Endodermal cell (in vitro differentiated cells): ENCODE data around the gene OPN1SW. TPM values are rescaled to one million over a fixed set of nuclear protein-coding genes. Genes with fewer than 3 reads are reported as not detected.

ENCODE experiments used
- DNase-seq: peaks from one replicate; pipeline ENCODE4 v3.0.0-alpha.2; 2017
- H3K27ac ChIP-seq: 2 replicates; pipeline ENCODE4 v1.5.1; 2013; ENCODE audit warnings: mild to moderate bottlenecking, low read depth, low read length, moderate library complexity
- H3K27me3 ChIP-seq: 2 replicates; pipeline ENCODE4 v1.6.1; 2013; ENCODE audit warnings: mild to moderate bottlenecking, low read length, moderate library complexity; ENCODE audit not compliant: insufficient read depth, control insufficient read depth, poor library complexity, severe bottlenecking
- H3K36me3 ChIP-seq: 2 replicates; pipeline ENCODE4 v1.7.0; 2013; ENCODE audit warnings: mild to moderate bottlenecking, low read length, moderate library complexity; ENCODE audit not compliant: control insufficient read depth, insufficient read depth
- H3K4me1 ChIP-seq: one replicate; pipeline ENCODE4 v1.7.0; 2013; ENCODE audit warnings: low read length; ENCODE audit not compliant: control insufficient read depth, insufficient read depth
- H3K4me3 ChIP-seq: 2 replicates; pipeline ENCODE4 v1.5.1; 2013; ENCODE audit warnings: mild to moderate bottlenecking, low read length, moderate library complexity
- H3K9ac ChIP-seq: 2 replicates; pipeline ENCODE4 v1.6.1; 2013; ENCODE audit warnings: mild to moderate bottlenecking, low read length, moderate library complexity; ENCODE audit not compliant: poor library complexity, severe bottlenecking; ENCODE audit errors: extremely low read depth
- H3K9me3 ChIP-seq: 2 replicates; pipeline ENCODE4 v1.6.1; 2013; ENCODE audit warnings: mild to moderate bottlenecking, low read length, moderate library complexity; ENCODE audit not compliant: control insufficient read depth
- H3K27ac Mint-ChIP-seq: 2 replicates; pipeline ENCODE4 v1.8.0; 2020; ENCODE audit warnings: mixed read lengths
- H3K27me3 Mint-ChIP-seq: 2 replicates; pipeline ENCODE4 v1.8.0; 2021; ENCODE audit warnings: mild to moderate bottlenecking, mixed read lengths; ENCODE audit not compliant: insufficient read depth
- H3K36me3 Mint-ChIP-seq: 2 replicates; pipeline ENCODE4 v1.8.0; 2020; ENCODE audit warnings: low read depth, mixed read lengths
- H3K4me1 Mint-ChIP-seq: 2 replicates; pipeline ENCODE4 v1.8.0; 2020; ENCODE audit warnings: mixed read lengths
- H3K4me3 Mint-ChIP-seq: 2 replicates; pipeline ENCODE4 v1.8.0; 2020; ENCODE audit warnings: mild to moderate bottlenecking, moderate library complexity, mixed read lengths
- H3K9me3 Mint-ChIP-seq: 2 replicates; pipeline ENCODE4 v1.8.0; 2020; ENCODE audit warnings: mild to moderate bottlenecking, mixed read lengths
- WGBS, 2 experiments: methylation state at CpG; one replicate each; pipeline versions ENCODE4 v1.1.5 to v1.1.7; 2013; ENCODE audit warnings: missing lambda C conversion rate in 2 of 2, mixed read lengths in 1 of 2; ENCODE audit not compliant: insufficient coverage in 1 of 2, insufficient read length in 1 of 2; 5-methylcytosine and 5-hydroxymethylcytosine counted together
- long read RNA-seq, 4 experiments: library from polyadenylated mRNA in 2 of 4; library from RNA in 1 of 4; library from capped mRNA in 1 of 4; stranded (forward) in 3 of 4; unstranded in 1 of 4; transcript quantifications; one replicate each; pipeline ENCODE4 v2.0.0, GENCODE V29; 2020 to 2021; ENCODE audit warnings: inconsistent platforms in 1 of 4
- polyA plus RNA-seq, 2 experiments: library from polyadenylated mRNA; stranded (reverse); fragments of 50-300 nt; gene quantifications; one replicate each; pipeline ENCODE4 v1.2.3, GENCODE V29; 2013
- total RNA-seq, 2 donors: library from RNA; stranded (reverse); fragmentation: NEBNext Ultra II Directional in 1 of 2; extraction: Animal tissue kit (Norgen Biotek cat#: 25700) in 1 of 2; gene quantifications; 2 replicates in 1 of 2; 3 replicates in 1 of 2; pipeline ENCODE4 v1.2.1, GENCODE V29; 2021
- TF ChIP-seq, protein P1 (sequence below): fragments of 200-600 bp; sonication (generic); conservative IDR thresholded peaks from 2 replicates; pipeline ENCODE4 v1.5.0; 2021; ENCODE audit warnings: antibody characterized with exemption, mild to moderate bottlenecking

The OPN1SW gene, protein sequence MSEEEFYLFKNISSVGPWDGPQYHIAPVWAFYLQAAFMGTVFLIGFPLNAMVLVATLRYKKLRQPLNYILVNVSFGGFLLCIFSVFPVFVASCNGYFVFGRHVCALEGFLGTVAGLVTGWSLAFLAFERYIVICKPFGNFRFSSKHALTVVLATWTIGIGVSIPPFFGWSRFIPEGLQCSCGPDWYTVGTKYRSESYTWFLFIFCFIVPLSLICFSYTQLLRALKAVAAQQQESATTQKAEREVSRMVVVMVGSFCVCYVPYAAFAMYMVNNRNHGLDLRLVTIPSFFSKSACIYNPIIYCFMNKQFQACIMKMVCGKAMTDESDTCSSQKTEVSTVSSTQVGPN
- total RNA-seq, result not detected
- not detected for polyA plus RNA-seq (2013, experiment 1 of 2)
- 0.25 TPM for polyA plus RNA-seq (2013, experiment 2 of 2)
- long read RNA-seq, experiment 1, result 0 reads
- long read RNA-seq, experiment 2, result 0 reads
- long read RNA-seq, experiment 3, result 0 reads
- long read RNA-seq, experiment 4, partial matches to known transcripts, result 0 of 1 reads
- long read RNA-seq, experiment 4, other reads (novel, unspliced or antisense), result 1 of 1 reads

DNA sequence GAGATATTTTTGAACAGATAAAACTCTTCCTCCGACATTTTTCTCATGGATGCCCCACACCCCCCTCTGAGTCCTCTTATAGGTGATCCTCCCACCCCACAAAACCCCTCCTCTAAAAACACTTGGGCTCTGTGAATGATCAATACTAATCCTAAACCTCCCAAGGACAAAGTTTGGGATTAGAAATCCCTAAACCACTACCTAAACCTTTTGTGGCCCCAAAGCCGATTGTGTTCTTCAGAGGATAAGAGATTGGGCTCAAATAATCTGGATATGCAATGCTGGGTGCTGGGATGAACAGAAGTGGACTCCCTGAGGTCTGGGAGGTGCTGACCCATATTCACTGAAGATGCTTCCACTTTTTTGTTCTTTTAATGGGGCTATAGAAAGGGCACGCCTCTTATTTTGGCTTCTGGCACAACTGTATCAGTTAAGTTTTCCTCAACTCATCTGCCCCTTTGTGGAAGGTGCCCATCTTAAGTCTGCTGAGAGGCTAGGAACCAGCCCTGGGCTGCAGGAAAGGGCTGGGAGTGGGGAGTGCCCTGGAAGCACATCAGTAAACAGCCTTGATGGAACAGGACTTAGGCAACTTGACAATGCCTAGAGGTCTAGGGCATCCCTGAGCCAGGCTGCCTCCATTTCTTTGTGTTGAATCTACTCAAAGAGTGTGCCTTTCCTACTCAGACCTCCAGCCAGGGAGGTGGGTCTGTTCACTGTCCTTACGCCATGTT lies at the start of gene OPN1SW:
Gene OPN1SW (minus strand): TSS at position 51 of the 731 bp plus-strand sequence. CDS start 13 bp downstream, at position 38.
- Histone ChIP-seq H3K9me3 (peaks cover 8% of the 10 kb centered on the region), H3K4me3 (no peak within 1 kb of the TSS), H3K27ac (no peak within 1 kb of the TSS), H3K36me3 (peaks cover 31% of the 10 kb centered on the region), H3K9ac (no peak within 1 kb of the TSS), H3K27me3 (no peaks in the 10 kb centered on the region), H3K4me1 (no peaks in the 10 kb centered on the region)
- Mint-ChIP-seq H3K27me3 (peaks cover 2% of the 10 kb centered on the region), H3K9me3 (peaks cover 25% of the 10 kb centered on the region), H3K4me3 (no peak within 1 kb of the TSS), H3K27ac (no peak within 1 kb of the TSS), H3K36me3 (peaks cover 30% of the 10 kb centered on the region), H3K4me1 (no peaks in the 10 kb centered on the region)
- DNase-seq, result no peak
- TF ChIP-seq, protein P1, sequence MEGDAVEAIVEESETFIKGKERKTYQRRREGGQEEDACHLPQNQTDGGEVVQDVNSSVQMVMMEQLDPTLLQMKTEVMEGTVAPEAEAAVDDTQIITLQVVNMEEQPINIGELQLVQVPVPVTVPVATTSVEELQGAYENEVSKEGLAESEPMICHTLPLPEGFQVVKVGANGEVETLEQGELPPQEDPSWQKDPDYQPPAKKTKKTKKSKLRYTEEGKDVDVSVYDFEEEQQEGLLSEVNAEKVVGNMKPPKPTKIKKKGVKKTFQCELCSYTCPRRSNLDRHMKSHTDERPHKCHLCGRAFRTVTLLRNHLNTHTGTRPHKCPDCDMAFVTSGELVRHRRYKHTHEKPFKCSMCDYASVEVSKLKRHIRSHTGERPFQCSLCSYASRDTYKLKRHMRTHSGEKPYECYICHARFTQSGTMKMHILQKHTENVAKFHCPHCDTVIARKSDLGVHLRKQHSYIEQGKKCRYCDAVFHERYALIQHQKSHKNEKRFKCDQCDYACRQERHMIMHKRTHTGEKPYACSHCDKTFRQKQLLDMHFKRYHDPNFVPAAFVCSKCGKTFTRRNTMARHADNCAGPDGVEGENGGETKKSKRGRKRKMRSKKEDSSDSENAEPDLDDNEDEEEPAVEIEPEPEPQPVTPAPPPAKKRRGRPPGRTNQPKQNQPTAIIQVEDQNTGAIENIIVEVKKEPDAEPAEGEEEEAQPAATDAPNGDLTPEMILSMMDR, result no peak
- WGBS, 2 experiments, result 95 to 96% methylated on average over 2 to 4 of the region's 4 CpGs

DNA sequence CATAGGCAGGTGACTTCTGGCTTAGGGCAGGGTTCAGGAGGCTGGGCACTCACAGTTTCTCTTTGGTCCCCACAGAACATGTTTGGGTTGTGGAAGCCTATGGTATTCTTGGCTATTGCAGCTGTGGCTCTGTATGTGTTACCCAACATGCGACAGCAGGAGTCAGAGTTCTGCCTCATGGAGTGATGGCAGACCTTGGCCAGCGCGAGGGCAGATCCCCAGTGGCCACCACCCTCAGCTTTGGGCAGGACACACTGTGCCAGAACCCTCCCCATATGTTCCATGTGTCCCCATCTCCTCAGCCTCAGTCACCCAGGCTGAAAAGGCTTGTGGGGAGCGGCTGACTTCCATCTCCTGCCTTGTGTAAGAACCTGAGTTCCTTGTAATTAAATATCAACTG lies 46.1 kb upstream of the OPN1SW start:
- no peaks in the 10 kb centered on the region for H3K9me3 Mint-ChIP-seq
- no peaks in the 10 kb centered on the region for H3K4me1 ChIP-seq
- 92 to 93% methylated on average over 2 to 4 of the region's 4 CpGs for WGBS, 2 experiments
- no peak overlapping the region for H3K4me3 Mint-ChIP-seq
- no peak overlapping the region for H3K4me3 ChIP-seq
- TF ChIP-seq, protein P1, result no peak
- H3K4me1 Mint-ChIP-seq, result no peaks in the 10 kb centered on the region
- no peaks in the 10 kb centered on the region for H3K36me3 ChIP-seq
- no peak overlapping the region for H3K27ac ChIP-seq
- H3K27ac Mint-ChIP-seq, result no peak overlapping the region
- DNase-seq, result no peak
- no peaks in the 10 kb centered on the region for H3K9me3 ChIP-seq
- peaks cover 2% of the 10 kb centered on the region for H3K27me3 Mint-ChIP-seq
- no peaks in the 10 kb centered on the region for H3K36me3 Mint-ChIP-seq
- H3K9ac ChIP-seq, result no peak overlapping the region
- no peaks in the 10 kb centered on the region for H3K27me3 ChIP-seq

DNA sequence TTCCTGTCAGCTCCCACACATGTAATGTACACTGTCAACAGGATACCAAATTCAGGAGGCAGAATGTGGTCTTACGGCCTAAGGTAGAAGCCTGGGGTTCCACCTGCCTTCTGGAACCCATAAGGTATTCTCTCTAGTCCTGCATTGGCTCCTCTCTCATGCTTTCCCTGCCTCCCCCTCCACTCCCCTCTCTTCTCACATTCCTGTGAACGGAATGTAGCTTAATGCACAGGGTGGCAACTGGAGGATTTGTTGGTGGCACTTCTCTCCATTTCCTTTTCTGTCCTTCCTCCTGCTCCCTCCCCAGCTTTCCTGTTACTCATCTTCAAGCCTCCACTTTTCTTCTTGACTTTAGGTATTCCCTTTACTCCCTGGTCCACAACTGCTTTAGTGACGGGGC lies 43.1 kb upstream of the OPN1SW start:
- Mint-ChIP-seq H3K27me3 (no peaks in the 10 kb centered on the region), H3K4me3 (no peak overlapping the region), H3K27ac (no peak overlapping the region), H3K4me1 (no peaks in the 10 kb centered on the region), H3K36me3 (no peaks in the 10 kb centered on the region), H3K9me3 (no peaks in the 10 kb centered on the region)
- no peaks in the 10 kb centered on the region for H3K27me3 ChIP-seq
- H3K36me3 ChIP-seq, result no peaks in the 10 kb centered on the region
- H3K4me3 ChIP-seq, result no peak overlapping the region
- H3K4me1 ChIP-seq, result no peaks in the 10 kb centered on the region
- no peak overlapping the region for H3K27ac ChIP-seq
- TF ChIP-seq, protein P1, result no peak
- no peaks in the 10 kb centered on the region for H3K9me3 ChIP-seq
- no peak for DNase-seq
- WGBS, 2 experiments, result 76 to 83% methylated on average over 1 to 3 of the region's 3 CpGs
- no peak overlapping the region for H3K9ac ChIP-seq
